GM21526 (cell line): ENCODE results near the gene HEATR1.
"Not testable (repeated sequence)": the region's sequence is repeated elsewhere in the genome, so short reads cannot be mapped to it uniquely, and the experiment has no call there.

ENCODE experiments used
- ATAC-seq: cut with Tn5 transposase; IDR thresholded peaks from one replicate; pipeline ENCODE4 v1.9.1; 2021; ENCODE audit warnings: moderate library complexity; ENCODE audit not compliant: unreplicated experiment, low FRiP score

The HEATR1 gene

DNA sequence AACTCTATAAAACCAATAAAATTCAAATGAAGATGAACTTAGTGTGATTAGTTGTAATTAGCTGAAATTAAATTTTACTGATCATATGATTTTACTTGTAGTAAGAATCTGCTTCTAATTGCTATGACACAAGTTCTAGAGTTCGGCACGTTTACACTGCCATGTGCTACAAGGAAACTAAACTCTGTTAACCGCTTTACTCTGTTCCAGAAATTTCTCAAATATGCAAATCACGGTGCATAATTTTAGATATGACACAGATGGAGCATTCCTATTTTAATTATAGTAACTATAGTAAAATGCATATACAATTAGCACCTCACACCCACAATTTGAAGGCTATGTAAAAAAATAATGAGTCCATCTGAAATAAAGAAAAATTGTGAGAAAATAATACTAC lies 14.8 kb downstream of the HEATR1 start:
- no peak for ATAC-seq

DNA sequence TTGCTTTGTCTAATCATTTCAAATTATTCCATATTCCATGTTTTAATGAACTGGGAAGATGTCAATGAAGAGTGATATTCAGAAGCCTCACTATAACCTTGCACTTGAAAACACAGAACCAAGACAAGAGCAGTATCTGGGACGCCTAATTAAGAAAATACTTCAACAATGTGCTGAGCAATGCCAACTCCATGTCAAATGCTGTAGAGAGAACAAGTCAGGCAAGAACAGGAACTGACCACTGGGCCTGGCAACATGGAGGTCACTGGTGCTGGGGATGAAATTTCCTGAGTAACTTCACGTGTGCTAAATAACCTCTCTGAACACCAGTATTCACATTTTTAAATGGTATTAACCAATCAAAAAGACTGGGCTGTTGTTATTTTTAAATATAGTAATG lies 22.8 kb downstream of the HEATR1 start:
- ATAC-seq, result no peak

DNA sequence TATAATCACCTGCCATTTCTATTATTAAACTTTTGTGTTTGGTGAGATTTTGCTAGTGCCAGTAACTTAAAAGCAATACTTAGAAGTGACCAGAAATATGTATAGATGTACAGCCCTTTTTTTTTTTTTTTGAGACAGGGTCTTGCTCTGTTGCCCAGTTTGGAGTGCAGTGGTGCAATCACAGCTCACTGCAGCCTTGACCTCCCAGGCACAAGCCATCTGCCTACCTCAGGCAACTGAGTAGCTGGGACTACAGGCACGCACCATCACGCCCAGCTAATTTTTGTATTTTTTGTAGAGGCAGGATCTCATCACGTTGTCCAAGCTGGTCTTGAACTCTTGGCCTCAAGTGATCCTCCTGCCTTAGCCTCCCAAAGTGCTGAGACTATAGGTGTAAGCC lies 23.9 kb downstream of the HEATR1 start:
- ATAC-seq, result not testable (repeated sequence)

DNA sequence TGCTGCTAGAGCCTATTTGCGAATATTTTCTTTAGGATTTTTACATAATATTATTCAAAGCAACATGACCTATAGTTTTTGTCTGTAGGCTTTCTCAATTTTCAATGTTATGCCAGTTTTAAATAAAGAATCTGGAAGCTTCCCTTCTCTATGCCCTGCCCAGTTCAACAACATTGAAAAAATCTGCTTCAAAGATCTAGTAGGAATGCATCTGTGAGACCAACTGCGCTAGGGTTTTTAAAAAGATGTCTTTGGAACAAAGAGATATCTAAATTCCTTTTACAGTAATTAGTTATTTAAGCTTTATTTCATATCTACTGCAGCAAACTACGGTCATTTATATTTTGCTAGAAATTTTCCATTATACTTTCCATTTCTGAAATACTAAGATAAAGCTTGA lies 25.7 kb downstream of the HEATR1 start:
- no peak for ATAC-seq

DNA sequence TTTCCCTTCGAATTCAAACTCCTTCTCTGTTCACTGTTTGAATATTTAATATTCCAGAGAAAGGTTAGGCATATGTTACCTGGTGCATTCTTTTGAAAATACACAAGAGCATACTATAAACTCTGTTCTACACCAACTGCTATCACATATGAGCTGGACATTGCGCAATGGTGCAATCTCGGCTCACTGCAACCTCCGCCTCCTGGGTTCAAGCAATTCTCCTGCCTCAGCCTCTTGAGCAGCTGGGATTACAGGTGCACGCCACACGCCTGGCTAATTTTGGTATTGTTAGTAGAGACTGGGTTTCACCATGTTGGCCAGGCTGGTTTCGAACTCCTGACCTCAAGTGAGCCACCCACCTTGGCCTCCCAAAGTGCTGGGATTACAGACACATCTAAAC lies 27.3 kb downstream of the HEATR1 start:
- not testable (repeated sequence) for ATAC-seq

DNA sequence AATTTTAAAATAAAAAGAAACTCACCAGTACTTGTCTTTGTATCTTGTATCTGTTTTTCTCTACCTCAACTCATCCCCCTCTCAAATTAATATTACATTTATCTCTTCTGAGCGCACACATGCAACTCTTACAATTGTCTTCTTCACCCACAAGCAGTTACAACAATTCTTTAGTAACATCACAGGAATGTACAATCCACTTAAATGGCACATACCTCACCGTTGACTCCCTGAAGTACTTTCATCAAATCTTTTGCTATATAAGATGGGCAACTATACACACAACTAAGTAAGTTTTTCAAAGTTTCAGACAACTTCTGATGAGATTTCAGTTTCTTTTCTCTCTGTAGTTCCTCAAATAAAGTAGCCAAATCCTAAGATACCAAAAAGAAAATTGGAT lies 28.3 kb downstream of the HEATR1 start:
- no peak for ATAC-seq

DNA sequence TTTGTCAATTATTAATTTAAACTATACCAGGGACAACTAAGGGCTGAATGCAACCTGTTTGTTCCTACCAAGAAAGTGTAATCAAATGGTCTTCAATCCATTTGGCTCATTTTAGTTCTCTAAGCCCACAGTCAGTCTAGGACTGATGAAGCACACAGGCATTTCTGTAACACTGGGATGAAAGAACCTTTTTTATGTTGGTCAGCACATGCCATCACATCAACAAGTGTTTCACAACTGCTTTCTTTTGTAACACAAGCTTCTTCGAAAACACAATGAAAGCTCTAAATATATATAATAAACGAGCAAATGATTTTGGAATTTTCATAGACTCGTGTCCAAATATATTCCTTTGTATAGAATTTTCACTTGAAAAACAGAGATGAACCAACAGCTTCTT lies 28.8 kb downstream of the HEATR1 start:
- ATAC-seq, result no peak

DNA sequence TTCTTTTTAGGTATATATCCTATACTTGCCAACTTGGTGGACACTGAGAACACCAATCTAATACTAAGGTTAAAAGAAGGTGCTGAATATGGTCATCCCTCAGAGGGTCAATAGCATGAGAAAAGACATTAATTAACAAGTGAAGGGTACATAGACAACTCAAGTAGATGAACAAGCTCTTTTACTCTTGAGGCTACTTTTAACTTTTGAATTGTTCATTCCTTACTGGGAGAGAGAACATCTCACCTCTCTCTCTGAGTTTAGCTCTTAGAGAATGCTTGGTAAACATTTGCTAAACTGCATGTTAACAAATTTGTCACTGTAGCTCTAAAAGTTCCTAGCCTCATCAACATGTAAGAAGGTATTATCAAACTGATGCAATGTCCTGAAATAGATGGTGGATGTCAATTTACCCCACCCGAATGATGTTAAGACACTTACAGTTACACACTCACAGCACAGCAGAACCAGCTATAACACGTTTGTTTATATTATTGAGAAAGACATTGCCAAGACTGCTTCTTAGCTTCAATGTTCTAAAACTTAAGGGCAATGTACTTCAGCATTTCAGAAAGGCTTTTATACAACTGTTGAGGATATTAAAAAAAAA lies 35.9 kb downstream of the HEATR1 start:
- no peak for ATAC-seq

DNA sequence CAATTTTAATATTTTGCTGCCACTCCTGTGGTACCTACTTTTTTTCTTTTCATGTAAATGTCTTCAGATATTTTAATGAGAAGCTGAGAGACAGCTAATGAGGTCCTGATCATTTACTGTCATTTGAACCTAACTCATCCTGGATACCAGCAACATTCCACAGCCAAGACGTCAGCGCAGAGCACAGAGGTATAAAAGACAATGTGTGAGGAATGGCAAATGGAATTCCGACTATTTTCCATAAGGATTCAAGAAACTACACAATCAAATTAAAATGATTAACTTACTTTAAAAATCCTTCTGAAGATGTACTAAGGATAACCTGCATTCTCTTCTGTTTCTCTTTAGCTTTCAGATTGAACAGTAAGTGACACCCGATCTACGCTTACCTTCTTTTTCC lies 38.8 kb downstream of the HEATR1 start:
- no peak for ATAC-seq

DNA sequence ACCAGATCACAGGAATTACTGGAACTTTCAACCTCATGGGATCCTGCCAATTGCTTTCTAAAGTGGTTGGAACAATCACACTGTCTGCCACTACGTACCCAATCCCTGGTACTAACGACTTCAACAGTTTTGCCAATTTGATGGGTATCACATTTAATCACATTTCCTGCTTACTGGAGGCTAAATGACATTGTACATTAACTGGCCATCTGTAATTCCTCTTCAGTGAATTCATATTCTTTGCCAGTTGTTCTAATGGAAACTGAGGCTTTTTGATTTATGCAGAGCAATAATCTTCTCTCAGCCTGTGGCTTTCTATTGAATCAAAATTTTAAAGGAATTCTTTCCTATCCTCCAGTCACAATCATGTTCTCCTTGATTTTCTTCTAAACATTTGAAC lies 42.3 kb downstream of the HEATR1 start:
- ATAC-seq, result no peak

DNA sequence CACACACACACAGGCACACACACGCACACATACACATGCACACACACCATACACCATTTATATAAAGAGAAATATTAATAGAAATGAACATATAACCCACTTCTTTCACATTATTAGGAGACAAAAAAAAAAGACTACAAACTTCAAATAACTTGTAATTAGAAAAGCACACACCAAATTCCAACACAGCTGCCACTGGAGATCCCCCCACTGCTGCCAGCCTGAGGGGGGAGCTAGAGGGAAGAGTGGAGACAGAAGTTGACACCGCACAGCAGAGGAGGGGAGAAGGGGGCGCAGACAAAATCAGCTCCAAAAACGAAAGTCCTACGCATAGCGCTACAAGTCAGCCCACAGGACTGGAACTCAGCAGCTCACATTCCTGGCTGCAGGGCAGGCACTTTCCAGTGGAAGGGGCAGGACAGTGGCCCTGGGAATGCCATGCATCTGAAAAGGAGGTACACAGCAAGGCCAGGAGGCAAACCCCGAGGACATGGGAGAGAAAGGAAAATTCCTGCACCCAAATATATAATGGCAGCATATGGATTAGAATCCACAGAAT lies 44.0 kb downstream of the HEATR1 start:
- no peak for ATAC-seq

DNA sequence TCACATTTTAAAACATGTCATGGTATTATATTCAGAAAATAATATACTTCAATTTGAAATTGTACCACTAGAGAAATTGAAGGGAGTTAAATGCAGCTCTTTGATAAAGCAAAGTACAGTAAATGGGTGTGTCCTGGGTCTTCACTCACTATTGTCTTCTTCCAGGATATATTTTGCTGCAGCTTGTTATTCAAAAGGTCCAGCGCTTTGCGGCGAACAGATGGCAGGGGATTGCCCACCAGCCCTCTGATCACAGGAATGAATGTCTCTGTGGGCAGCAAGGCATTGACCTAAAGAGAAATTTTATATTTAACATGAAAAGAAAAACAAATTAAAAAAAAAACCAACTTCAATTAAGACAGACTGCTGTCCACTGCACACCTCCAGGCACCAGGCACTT lies 45.5 kb downstream of the HEATR1 start:
- ATAC-seq, result no peak

DNA sequence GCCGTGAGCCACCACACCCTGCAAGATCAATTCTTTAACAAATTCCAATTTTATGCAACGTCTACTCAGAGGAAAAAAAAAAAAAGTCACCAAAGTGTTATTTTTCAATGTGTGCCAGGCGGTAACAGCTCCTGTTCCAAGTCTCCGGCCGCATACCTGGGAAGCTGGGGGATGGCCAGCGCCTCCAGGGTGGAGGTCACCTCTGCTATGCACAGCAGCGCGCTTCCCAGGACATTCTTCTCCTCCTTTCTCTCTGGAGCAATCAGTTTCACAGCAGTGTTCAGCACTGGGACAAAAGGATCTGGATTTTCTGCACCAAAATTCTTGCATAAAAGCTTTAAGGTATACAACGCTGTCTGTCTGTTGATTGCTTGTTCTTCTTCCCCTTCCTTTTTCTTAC lies 46.2 kb downstream of the HEATR1 start:
- no peak for ATAC-seq

DNA sequence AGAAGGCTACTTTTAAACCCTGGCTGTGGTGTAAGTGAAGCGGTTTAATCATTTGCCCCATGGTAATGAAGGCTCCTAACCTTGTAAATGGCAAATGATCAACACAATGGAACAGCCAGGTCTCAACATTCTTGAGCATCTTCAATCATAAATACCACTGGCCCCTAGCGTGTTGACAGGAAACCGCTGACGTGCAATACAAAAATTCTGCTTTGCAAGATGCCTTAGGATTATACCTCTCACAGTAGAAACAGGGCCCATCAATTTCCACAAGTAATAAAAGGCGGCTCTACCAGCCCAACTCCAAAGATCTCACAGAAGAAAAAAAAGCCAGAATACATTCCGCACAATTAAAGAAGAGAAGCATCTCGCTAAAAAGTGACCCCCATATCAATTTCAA lies 47.7 kb downstream of the HEATR1 start:
- no peak for ATAC-seq

DNA sequence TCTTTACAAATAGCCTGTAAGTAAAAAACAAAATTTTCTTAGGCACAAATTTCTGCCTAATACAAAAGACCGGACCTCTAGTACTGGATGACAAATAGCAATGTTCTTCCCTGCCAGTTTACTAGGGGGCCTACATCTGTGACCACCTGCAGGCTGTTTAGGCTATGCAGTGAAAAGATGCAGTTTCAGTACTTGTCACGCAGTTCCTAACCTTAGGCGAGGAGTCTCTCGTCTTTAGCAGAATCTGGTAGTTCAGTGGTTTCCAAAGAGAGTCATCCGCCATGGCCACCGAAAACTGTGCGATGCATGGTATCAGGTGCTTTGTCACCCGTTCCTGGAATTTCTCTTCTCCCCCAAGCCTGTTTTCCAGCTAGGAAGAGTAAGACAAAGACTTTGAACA lies 50.9 kb downstream of the HEATR1 start:
- no peak for ATAC-seq

DNA sequence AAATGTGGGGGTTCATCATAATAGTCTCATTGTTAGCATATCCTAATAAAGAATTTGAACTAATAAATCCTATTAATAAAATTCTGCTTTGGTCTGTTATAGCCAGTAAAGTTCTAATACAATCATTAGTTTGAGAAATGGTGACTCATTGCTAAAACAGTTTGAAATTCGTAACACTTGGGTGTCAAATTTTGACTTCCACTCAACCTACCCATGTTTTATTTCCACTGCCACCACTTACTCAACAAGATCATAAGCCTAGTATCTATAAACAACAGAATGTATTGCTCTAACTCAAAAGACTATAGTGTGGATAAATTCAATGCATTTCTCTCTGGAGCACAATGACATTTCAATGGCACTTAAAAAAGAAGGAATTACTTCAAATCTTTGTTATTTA lies 51.4 kb downstream of the HEATR1 start:
- ATAC-seq, result no peak

DNA sequence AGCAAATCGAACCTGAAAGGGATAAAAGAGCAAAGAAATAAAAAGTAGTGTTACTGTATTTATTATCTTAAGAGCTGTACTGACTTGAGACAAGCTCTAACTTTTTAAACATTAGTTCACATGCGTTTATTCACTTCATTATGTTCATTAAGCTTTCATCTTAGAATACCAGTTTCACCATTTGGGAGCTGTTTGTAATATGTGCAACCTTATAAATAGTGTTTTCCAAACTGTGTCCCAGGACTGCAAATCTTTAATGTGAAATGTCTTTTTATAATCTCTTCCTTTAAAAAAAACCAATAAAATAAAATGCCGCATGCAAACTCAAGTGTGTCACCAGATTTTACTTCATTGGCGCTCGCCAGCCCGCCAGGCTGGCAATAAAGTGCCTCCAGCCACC lies 52.2 kb downstream of the HEATR1 start:
- ATAC-seq, result no peak

DNA sequence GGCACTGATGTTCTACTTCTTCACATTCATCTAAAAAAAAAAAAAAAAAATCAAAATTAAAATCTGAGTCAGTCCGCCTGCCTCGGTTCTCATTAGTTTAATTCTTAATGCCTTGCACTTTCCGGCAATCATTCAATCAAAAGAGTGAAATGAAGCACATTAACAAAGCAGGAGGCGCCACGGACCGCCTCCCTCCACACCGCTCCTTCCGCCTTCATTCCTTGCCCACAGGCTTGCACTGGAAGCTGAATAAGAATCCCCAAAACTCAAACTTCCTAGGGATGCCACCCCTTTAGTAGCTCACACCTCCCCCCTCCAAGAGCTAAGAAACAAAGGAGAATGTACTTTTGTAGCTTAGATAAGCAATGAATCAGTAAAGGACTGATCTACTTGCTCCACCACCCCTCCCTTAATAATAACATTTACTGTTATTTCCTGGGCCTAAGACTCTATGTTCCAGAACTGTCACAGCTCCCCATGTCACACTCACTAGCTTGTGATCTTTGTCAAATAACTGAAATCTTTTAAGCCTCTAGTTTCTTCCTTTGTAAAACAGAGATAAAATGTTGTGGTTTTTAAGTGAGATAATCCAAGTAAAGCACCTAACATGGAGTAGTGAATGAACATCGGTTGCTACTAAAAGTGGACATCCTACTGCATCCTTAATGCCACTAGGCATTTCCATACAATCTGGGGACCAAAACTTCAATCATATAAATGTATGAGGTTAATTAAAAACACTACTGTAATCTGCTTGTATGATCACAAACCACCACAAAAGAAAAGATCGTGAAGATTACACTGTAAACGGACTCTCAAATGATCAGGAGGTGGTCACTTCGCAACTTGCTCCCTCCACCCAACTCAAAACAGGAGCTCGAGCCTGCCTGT lies 53.1 kb downstream of the HEATR1 start:
- ATAC-seq, result no peak

DNA sequence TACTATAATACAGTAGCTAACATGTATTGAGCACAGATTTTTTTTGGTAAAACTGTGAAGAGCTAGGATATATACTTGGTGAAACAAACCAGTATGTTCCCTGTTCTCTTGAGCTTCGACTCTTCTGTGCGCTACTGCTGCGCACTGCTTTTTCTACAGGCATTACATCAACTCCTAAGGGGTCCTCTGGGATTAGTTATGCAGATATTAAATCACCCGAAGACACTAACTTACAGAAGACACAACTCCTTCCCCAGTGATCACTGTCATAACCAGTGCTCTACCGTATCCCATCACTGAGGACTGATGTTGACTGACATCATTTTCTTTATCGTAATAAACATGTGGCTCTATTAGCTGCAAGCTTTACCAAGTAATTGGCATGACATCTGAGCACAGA lies 55.9 kb downstream of the HEATR1 start:
- no peak for ATAC-seq

DNA sequence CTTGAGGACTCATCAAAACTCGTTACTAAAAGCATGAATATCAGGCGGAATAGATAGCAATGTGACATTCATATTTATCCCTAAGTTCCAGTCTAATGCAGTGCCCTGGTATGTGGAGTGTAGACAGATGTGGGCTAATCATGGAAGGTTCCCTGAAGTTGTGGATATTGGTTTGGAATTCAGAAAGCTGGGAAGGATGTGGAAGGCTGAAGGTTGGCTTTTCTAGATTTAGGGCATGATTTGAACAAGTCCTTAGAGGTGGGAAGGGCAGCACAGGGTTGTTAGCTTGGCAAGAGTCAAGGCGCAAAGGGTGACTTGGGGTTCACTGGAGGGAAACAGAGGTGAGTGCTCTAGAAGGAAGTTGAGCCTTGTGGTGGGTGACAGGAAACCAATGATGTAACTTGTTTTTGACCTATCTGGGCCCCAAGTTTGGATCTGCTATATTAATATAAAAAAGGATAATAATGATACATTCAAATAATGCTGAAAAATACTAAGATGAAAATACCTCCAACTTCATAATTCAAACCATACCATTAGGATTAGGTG lies 58.6 kb downstream of the HEATR1 start:
- no peak for ATAC-seq

DNA sequence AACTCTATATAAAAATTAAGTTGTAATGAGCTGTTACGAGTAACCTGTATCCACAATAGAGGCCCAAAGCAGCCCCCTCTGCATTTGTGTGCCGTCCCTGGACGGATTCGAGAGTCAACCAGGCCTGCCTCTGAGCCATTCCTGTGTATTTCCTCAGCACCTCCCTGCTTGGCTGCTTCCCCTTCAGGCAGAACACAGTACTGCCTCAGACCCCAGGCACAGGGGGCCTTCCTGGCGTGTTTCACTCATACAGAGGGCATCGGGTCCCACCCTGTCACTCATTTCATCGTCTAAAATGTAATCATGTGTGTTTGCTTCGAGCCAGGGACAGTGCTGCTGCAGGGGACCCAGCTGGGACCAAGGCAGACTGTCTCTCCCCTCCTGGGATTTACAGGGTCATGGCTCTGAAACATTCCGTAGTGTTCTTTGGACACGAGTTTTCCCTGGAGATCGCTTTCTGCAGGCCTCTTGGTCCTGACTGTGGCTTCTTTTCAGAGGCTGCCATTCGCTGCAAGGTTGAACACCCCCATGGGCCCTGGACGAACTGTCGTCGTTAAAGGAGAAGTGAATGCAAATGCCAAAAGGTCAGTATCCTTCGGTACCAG lies 61.1 kb downstream of the HEATR1 start:
- no peak for ATAC-seq
